SK-N-SH (cell line): Measurements from ENCODE around the gene AFAP1. TPM values are rescaled to one million over a fixed set of nuclear protein-coding genes. Genes with fewer than 3 reads are reported as not detected.

Experiments
- CTCF ChIA-PET: fragments of 300-600, 350-600 bp; formaldehyde crosslinking; extraction: SDS; loops from one replicate; lab custom pipeline; 2021; lab: Yijun Ruan, JAX
- POLR2A ChIA-PET: fragments of 350-600 bp; sonication (Branson Sonifier 250); formaldehyde crosslinking; extraction: SDS; loops from one replicate; lab custom pipeline; 2020; ENCODE audit warnings: antibody characterized with exemption, inconsistent platforms; lab: Yijun Ruan, JAX
- DNase-seq: peaks from one replicate; pipeline ENCODE4 v3.0.0; 2012
- H2AFZ ChIP-seq: fragments of 200-600 bp; sonication (generic); 2 replicates; pipeline ENCODE4 v1.8.1; 2016; ENCODE audit warnings: antibody characterized with exemption, mild to moderate bottlenecking, low read depth
- H3F3A ChIP-seq: fragments of 200-600 bp; sonication (generic); replicated peaks from 2 replicates; pipeline ENCODE3; 2016; ENCODE audit warnings: antibody characterized with exemption, mild to moderate bottlenecking; ENCODE audit not compliant: insufficient read depth
- H3K27ac ChIP-seq, 2 experiments: fragments of 200-500 bp in 1 of 2; fragments of 200-600 bp in 1 of 2; sonication (Bioruptor generic) in 1 of 2; sonication (generic), shearing (Covaris generic) in 1 of 2; 2 replicates each; pipeline versions ENCODE4 v1.5.1 to v1.6.1; 2014 to 2016; ENCODE audit warnings: low read depth in 2 of 2, inconsistent platforms in 1 of 2, low read length in 1 of 2, mild to moderate bottlenecking in 1 of 2, mixed read lengths in 1 of 2
- H3K27me3 ChIP-seq: fragments of 200-600 bp; sonication (generic), shearing (Covaris generic); 2 replicates; pipeline ENCODE4 v1.6.1; 2016; ENCODE audit warnings: mixed run types; ENCODE audit not compliant: insufficient read depth
- H3K36me3 ChIP-seq, 2 experiments: fragments of 200-500 bp in 1 of 2; fragments of 200-600 bp in 1 of 2; sonication (Bioruptor generic) in 1 of 2; sonication (generic) in 1 of 2; replicated peaks in 1 of 2; 2 replicates each; pipeline versions ENCODE3 to v1.5.1; 2014 to 2016; ENCODE audit warnings: low read length in 1 of 2, mild to moderate bottlenecking in 1 of 2; ENCODE audit not compliant: insufficient read depth in 2 of 2, control insufficient read depth in 1 of 2
- H3K4me1 ChIP-seq, 2 experiments: fragments of 200-500 bp in 1 of 2; fragments of 200-600 bp in 1 of 2; sonication (Bioruptor generic) in 1 of 2; sonication (generic), shearing (Covaris generic) in 1 of 2; 2 replicates each; pipeline versions ENCODE4 v1.5.1 to v1.6.1; 2014 to 2016; ENCODE audit warnings: low read depth in 1 of 2, low read length in 1 of 2, mixed run types in 1 of 2; ENCODE audit not compliant: insufficient read depth in 2 of 2, control insufficient read depth in 1 of 2
- H3K4me2 ChIP-seq: fragments of 200-600 bp; sonication (generic), shearing (Covaris generic); 2 replicates; pipeline ENCODE4 v1.6.1; 2017; ENCODE audit warnings: mixed run types
- H3K4me3 ChIP-seq, 2 experiments: fragments of 200-500 bp in 1 of 2; fragments of 200-600 bp in 1 of 2; sonication (Bioruptor generic) in 1 of 2; sonication (generic), shearing (Covaris generic) in 1 of 2; 2 replicates each; pipeline versions ENCODE4 v1.5.1 to v1.8.1; 2014 to 2016; ENCODE audit warnings: low read depth in 2 of 2, inconsistent platforms in 1 of 2, low read length in 1 of 2, mild to moderate bottlenecking in 1 of 2, mixed read lengths in 1 of 2, moderate library complexity in 1 of 2
- H3K79me2 ChIP-seq: fragments of 200-600 bp; sonication (generic); 2 replicates; pipeline ENCODE4 v1.8.1; 2017; ENCODE audit warnings: mild to moderate bottlenecking; ENCODE audit not compliant: insufficient read depth
- H3K9ac ChIP-seq: fragments of 200-600 bp; sonication (generic); 2 replicates; pipeline ENCODE4 v1.6.1; 2017; ENCODE audit warnings: mixed run types
- H3K9me2 ChIP-seq: fragments of 200-600 bp; sonication (generic); 2 replicates; pipeline ENCODE4 v1.6.1; 2017; ENCODE audit warnings: mixed run types
- H3K9me3 ChIP-seq: fragments of 200-600 bp; sonication (generic); 2 replicates; pipeline ENCODE4 v1.6.1; 2017; ENCODE audit warnings: mixed run types, mild to moderate bottlenecking, moderate library complexity
- H4K20me1 ChIP-seq: fragments of 200-600 bp; sonication (generic); 2 replicates; pipeline ENCODE4 v1.6.1; 2017; ENCODE audit warnings: mild to moderate bottlenecking, mixed run types; ENCODE audit not compliant: insufficient read depth
- EP300 ChIP-seq, 2 experiments: IDR thresholded peaks; 2 replicates each; pipeline versions ENCODE4 v1.4.0 to v1.6.1; 2012; ENCODE audit warnings: borderline replicate concordance in 1 of 2, low read depth in 1 of 2, low read length in 1 of 2
- EZH2phosphoT487 ChIP-seq: fragments of 200-600 bp; sonication (generic); IDR thresholded peaks from 2 replicates; pipeline ENCODE4 v1.6.1; 2017; ENCODE audit warnings: low read depth, mixed run types, mild to moderate bottlenecking, antibody characterized with exemption, moderate library complexity, borderline replicate concordance
- FOSL2 ChIP-seq: IDR thresholded peaks from 2 replicates; pipeline ENCODE4 v1.4.0; 2012; ENCODE audit warnings: low read depth, mild to moderate bottlenecking, moderate library complexity, borderline replicate concordance
- FOXJ3 ChIP-seq: sonication (generic); formaldehyde crosslinking; IDR thresholded peaks from 2 replicates; pipeline ENCODE4 v1.5.1; 2020; ENCODE audit warnings: mild to moderate bottlenecking, missing genetic modification reagents
- FOXM1 ChIP-seq: IDR thresholded peaks from 2 replicates; pipeline ENCODE4 v1.4.0; 2012; ENCODE audit warnings: low read depth, mild to moderate bottlenecking
- IRF3 ChIP-seq: fragments of 150-350 bp; IDR thresholded peaks from 2 replicates; pipeline ENCODE4 v1.6.1; 2016; ENCODE audit warnings: mild to moderate bottlenecking, low read depth, low read length
- MXI1 ChIP-seq: IDR thresholded peaks from 2 replicates; pipeline ENCODE4 v1.6.1; 2012; ENCODE audit warnings: mild to moderate bottlenecking, low read depth, low read length, improper control_type of control experiment
- NFIC ChIP-seq: IDR thresholded peaks from 2 replicates; pipeline ENCODE4 v1.4.0; 2012; ENCODE audit warnings: borderline replicate concordance
- POLR2AphosphoS5 ChIP-seq: IDR thresholded peaks from 2 replicates; pipeline ENCODE4 v1.6.1; 2012; ENCODE audit warnings: low read depth, low read length
- RAD21 ChIP-seq: IDR thresholded peaks from 2 replicates; pipeline ENCODE4 v1.6.1; 2012; ENCODE audit warnings: mild to moderate bottlenecking, low read length
- RCOR1 ChIP-seq: fragments of 150-350 bp; IDR thresholded peaks from 2 replicates; pipeline ENCODE4 v1.6.1; 2017; ENCODE audit warnings: antibody characterized with exemption, low read length
- SIN3A ChIP-seq: IDR thresholded peaks from 2 replicates; pipeline ENCODE4 v1.6.1; 2012; ENCODE audit warnings: low read depth, mild to moderate bottlenecking, low read length, moderate library complexity, borderline replicate concordance
- TCF12 ChIP-seq: IDR thresholded peaks from 2 replicates; pipeline ENCODE4 v1.4.0; 2012
- USF1 ChIP-seq: IDR thresholded peaks from 2 replicates; pipeline ENCODE4 v1.4.0; 2012; ENCODE audit warnings: low read depth, borderline replicate concordance
- YY1 ChIP-seq: IDR thresholded peaks from 2 replicates; pipeline ENCODE4 v1.4.0; 2012; ENCODE audit warnings: low read depth, mild to moderate bottlenecking
- ZBTB33 ChIP-seq: IDR thresholded peaks from 2 replicates; pipeline ENCODE4 v1.4.0; 2012; ENCODE audit warnings: low read depth, borderline replicate concordance
- WGBS: methylation state at CpG from one replicate; pipeline ENCODE4 v1.1.6; 2017; ENCODE audit warnings: low lambda C conversion rate; 5-methylcytosine and 5-hydroxymethylcytosine counted together
- polyA plus RNA-seq, 3 experiments: library from polyadenylated mRNA; depleted of rRNA; stranded (reverse); fragments of >200 nt; gene quantifications; 2 replicates each; pipeline ENCODE4 v1.2.3, GENCODE V29; 2012
- TF ChIP-seq, protein P1 (sequence below): fragments of 200-600 bp; sonication (generic); IDR thresholded peaks from 2 replicates; pipeline ENCODE4 v1.6.1; 2017; ENCODE audit warnings: antibody characterized with exemption, mild to moderate bottlenecking, moderate library complexity
- TF ChIP-seq, protein P2 (sequence below): IDR thresholded peaks from 2 replicates; pipeline ENCODE4; 2012

The AFAP1 gene
- polyA plus RNA-seq, 1 of the 3 experiments (the other 2 are of a cell fraction) = 67.9 TPM

DNA sequence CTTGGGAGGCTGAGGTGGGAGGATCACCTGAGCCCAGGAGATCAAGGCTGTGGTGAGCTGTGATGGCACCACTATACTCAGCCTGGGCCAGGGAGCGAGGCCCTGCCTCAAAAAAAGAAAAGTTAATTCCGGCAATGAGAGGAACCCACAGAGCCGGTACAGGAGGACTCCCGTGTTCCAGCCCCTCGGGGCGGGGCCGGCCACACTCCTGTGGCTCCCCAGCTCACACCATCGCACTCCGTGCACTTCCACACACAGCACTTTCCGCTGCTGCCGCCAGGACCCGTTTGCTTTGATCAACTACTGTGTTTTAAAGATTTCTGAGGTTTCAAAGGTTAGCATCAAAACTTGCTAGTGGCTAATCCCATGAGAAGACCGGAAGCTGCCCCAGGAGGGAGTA, 171.7 kb downstream of the AFAP1 start:
- Histone ChIP-seq H3K27ac (no peak overlapping the region), H2AFZ (no peak overlapping the region)
- CTCF ChIA-PET = interaction anchor here (1.1 to 7.2 kb wide), 6 partner anchors 28 to 220 kb away, joined by 3 to 137 read pairs (median 4); no protein-coding TSS in a partner anchor
- no peak for TF ChIP-seq NFIC
- TF ChIP-seq, protein P1, sequence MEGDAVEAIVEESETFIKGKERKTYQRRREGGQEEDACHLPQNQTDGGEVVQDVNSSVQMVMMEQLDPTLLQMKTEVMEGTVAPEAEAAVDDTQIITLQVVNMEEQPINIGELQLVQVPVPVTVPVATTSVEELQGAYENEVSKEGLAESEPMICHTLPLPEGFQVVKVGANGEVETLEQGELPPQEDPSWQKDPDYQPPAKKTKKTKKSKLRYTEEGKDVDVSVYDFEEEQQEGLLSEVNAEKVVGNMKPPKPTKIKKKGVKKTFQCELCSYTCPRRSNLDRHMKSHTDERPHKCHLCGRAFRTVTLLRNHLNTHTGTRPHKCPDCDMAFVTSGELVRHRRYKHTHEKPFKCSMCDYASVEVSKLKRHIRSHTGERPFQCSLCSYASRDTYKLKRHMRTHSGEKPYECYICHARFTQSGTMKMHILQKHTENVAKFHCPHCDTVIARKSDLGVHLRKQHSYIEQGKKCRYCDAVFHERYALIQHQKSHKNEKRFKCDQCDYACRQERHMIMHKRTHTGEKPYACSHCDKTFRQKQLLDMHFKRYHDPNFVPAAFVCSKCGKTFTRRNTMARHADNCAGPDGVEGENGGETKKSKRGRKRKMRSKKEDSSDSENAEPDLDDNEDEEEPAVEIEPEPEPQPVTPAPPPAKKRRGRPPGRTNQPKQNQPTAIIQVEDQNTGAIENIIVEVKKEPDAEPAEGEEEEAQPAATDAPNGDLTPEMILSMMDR = no peak
- no peak for TF ChIP-seq FOSL2
- no peak for TF ChIP-seq USF1
- no peak for TF ChIP-seq YY1
- no peak for TF ChIP-seq RCOR1
- TF ChIP-seq POLR2AphosphoS5 = no peak
- no peak for TF ChIP-seq FOXM1
- no peak for TF ChIP-seq EP300 (IDR thresholded peaks at IDR 0.05; ENCODE audit: borderline replicate concordance in 1 of 2, low read depth in 1 of 2, low read length in 1 of 2)
- no peak for TF ChIP-seq MXI1
- no peak for TF ChIP-seq ZBTB33
- TF ChIP-seq, all 33 proteins: peak for 0
- WGBS = over 99% methylated on average over 13 of the region's 13 CpGs
- no peak overlapping the region for H3K4me3 ChIP-seq
- H3K36me3 ChIP-seq = peaks cover 72 to 90% of the 10 kb centered on the region in 2 experiments
- H3K9me2 ChIP-seq = no peaks in the 10 kb centered on the region
- H3K27me3 ChIP-seq = no peaks in the 10 kb centered on the region
- no peak for DNase-seq
- no peak overlapping the region for H3K9ac ChIP-seq
- no peaks in the 10 kb centered on the region for H3K9me3 ChIP-seq
- peaks cover 82% of the 10 kb centered on the region for H4K20me1 ChIP-seq
- peaks cover 40% of the 10 kb centered on the region for H3F3A ChIP-seq
- POLR2A ChIA-PET = no interaction called here
- no peak overlapping the region for H3K4me2 ChIP-seq
- peaks cover 93% of the 10 kb centered on the region for H3K79me2 ChIP-seq
- H3K4me1 ChIP-seq = peaks cover 0 to 27% of the 10 kb centered on the region in 2 experiments; a peak in 1 of 4 replicates

- H3K9me2 ChIP-seq = no peaks in the 10 kb centered on the region
- H3K4me2 ChIP-seq = no peak overlapping the region
- peaks cover 38% of the 10 kb centered on the region for H3F3A ChIP-seq
- no peak overlapping the region for H2AFZ ChIP-seq
- peaks cover 93% of the 10 kb centered on the region for H3K79me2 ChIP-seq
- H3K9ac ChIP-seq = no peak overlapping the region
- no peak overlapping the region for H3K27ac ChIP-seq
- ChIA-PET POLR2A (no interaction called here), CTCF (interaction anchor here (1.1 to 7.2 kb wide), 4 partner anchors 28 to 220 kb away, joined by 3 to 137 read pairs (median 16); no protein-coding TSS in a partner anchor)
- no peaks in the 10 kb centered on the region for H3K9me3 ChIP-seq
- peaks cover 82% of the 10 kb centered on the region for H4K20me1 ChIP-seq
- H3K27me3 ChIP-seq = no peaks in the 10 kb centered on the region
- peaks cover 68 to 90% of the 10 kb centered on the region in 2 experiments for H3K36me3 ChIP-seq
- no peak overlapping the region for H3K4me3 ChIP-seq
- DNase-seq = no peak
- 97% methylated on average over 5 of the region's 9 CpGs for WGBS
- H3K4me1 ChIP-seq = peaks cover 0 to 23% of the 10 kb centered on the region in 2 experiments; a peak in 1 of 4 replicates
- TF ChIP-seq SIN3A (no peak), NFIC (no peak), FOXM1 (no peak), FOXJ3 (CRISPR knock-in tag) (no peak), RAD21 (no peak), EZH2phosphoT487 (no peak), TCF12 (no peak), YY1 (no peak), RCOR1 (no peak), IRF3 (no peak)
- TF ChIP-seq, protein P2, sequence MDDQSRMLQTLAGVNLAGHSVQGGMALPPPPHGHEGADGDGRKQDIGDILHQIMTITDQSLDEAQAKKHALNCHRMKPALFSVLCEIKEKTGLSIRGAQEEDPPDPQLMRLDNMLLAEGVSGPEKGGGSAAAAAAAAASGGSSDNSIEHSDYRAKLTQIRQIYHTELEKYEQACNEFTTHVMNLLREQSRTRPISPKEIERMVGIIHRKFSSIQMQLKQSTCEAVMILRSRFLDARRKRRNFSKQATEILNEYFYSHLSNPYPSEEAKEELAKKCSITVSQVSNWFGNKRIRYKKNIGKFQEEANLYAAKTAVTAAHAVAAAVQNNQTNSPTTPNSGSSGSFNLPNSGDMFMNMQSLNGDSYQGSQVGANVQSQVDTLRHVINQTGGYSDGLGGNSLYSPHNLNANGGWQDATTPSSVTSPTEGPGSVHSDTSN = no peak
- TF ChIP-seq, protein P1 = no peak
These were observed 172.1 kb downstream of the AFAP1 start for GRCh38 chr4:7767526-7767925.
